HL-60 (cell line): ENCODE data around the gene PPP1R3D.

Source experiments
- DNase-seq, 2 experiments: peaks; one replicate each; pipeline ENCODE4 v3.0.0-alpha.2; 2010 to 2020; ENCODE audit warnings: low read depth in 1 of 2, low spot score in 1 of 2
- H3K27ac ChIP-seq: fragments of 250-450 bp; sonication (Bioruptor Pico); replicated peaks from 2 replicates; pipeline ENCODE4 v1.5.1; 2020; ENCODE audit warnings: mild to moderate bottlenecking, moderate library complexity
- H3K27me3 ChIP-seq: fragments of 250-450 bp; sonication (Bioruptor Pico); 2 replicates; pipeline ENCODE4 v1.5.1; 2021; ENCODE audit warnings: mild to moderate bottlenecking, moderate library complexity; ENCODE audit not compliant: insufficient read depth, poor library complexity, severe bottlenecking
- H3K4me3 ChIP-seq: replicated peaks from 2 replicates; pipeline ENCODE4 v1.5.1; 2011; ENCODE audit warnings: mild to moderate bottlenecking, control low read depth, low read length; ENCODE audit not compliant: insufficient read depth
- GABPA ChIP-seq: IDR thresholded peaks from 2 replicates; pipeline ENCODE4 v1.6.1; 2012; ENCODE audit warnings: low read depth
- POLR2AphosphoS5 ChIP-seq: IDR thresholded peaks from 2 replicates; pipeline ENCODE4 v1.6.1; 2012; ENCODE audit warnings: low read depth
- REST ChIP-seq: IDR thresholded peaks from 2 replicates; pipeline ENCODE4 v1.6.1; 2012; ENCODE audit warnings: low read depth; ENCODE audit not compliant: insufficient replicate concordance
- SPI1 ChIP-seq: IDR thresholded peaks from 2 replicates; pipeline ENCODE4 v1.6.1; 2012; ENCODE audit warnings: low read depth, mild to moderate bottlenecking, borderline replicate concordance
- TF ChIP-seq, protein P1 (sequence below): IDR thresholded peaks from one replicate; pipeline ENCODE4 v1.5.1; 2011; ENCODE audit warnings: low read length, control low read depth, inconsistent platforms; ENCODE audit not compliant: insufficient read depth

The PPP1R3D gene

GRCh38 chr20:59948828-59949720 is 9.0 kb upstream of the PPP1R3D start:
- DNase-seq: peak in 1 of 2 experiments; percentile 53
- H3K27ac ChIP-seq: no peak overlapping the region; the same call in 1 of the 2 replicates

DNA sequence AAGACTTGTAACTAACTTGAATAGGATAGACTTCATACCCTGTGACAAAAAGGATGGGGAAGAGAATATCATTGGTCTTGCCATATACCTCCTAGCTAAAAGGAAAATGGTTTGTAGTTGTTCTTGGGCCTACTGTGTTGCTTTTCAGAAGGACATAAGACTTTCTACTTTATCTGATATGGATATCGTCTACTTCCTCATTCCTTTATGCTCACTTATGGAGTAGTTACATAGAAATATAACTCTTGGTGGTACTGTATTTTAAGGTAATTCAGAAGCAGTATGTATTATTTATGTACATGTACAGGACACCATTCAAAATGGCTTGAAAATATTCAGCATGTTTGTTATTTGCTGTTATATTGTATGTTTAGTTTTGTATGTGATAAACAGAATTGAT is 8.1 kb upstream of the PPP1R3D start:
- Histone ChIP-seq H3K27ac (no peak overlapping the region; the same call in 1 of the 2 replicates), H3K27me3 (no peaks in the 10 kb centered on the region), H3K4me3 (no peak overlapping the region)
- no peak for TF ChIP-seq POLR2AphosphoS5
- TF ChIP-seq SPI1: no peak
- no peak for TF ChIP-seq REST
- no peak for TF ChIP-seq GABPA
- TF ChIP-seq, protein P1, sequence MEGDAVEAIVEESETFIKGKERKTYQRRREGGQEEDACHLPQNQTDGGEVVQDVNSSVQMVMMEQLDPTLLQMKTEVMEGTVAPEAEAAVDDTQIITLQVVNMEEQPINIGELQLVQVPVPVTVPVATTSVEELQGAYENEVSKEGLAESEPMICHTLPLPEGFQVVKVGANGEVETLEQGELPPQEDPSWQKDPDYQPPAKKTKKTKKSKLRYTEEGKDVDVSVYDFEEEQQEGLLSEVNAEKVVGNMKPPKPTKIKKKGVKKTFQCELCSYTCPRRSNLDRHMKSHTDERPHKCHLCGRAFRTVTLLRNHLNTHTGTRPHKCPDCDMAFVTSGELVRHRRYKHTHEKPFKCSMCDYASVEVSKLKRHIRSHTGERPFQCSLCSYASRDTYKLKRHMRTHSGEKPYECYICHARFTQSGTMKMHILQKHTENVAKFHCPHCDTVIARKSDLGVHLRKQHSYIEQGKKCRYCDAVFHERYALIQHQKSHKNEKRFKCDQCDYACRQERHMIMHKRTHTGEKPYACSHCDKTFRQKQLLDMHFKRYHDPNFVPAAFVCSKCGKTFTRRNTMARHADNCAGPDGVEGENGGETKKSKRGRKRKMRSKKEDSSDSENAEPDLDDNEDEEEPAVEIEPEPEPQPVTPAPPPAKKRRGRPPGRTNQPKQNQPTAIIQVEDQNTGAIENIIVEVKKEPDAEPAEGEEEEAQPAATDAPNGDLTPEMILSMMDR: no peak
- DNase-seq: no peak

More at GRCh38 chr20:59948828-59949720, 9.0 kb upstream of the PPP1R3D start:
- H3K27me3 ChIP-seq: no peaks in the 10 kb centered on the region
- TF ChIP-seq POLR2AphosphoS5: no peak
- TF ChIP-seq GABPA: no peak
- TF ChIP-seq, protein P1: peak; percentile 31
- no peak overlapping the region for H3K4me3 ChIP-seq

GRCh38 chr20:59947376-59947775 is 7.3 kb upstream of the PPP1R3D start:
- no peak for DNase-seq
- no peak overlapping the region for H3K4me3 ChIP-seq
- H3K27ac ChIP-seq: no peak overlapping the region

More at GRCh38 chr20:59947376-59947775, 7.3 kb upstream of the PPP1R3D start:
- no peak for TF ChIP-seq SPI1
- no peak for TF ChIP-seq REST
- no peak for TF ChIP-seq POLR2AphosphoS5
- TF ChIP-seq, protein P1: no peak
- TF ChIP-seq GABPA: no peak
- H3K27me3 ChIP-seq: no peaks in the 10 kb centered on the region
